GM18873 (cell line): ENCODE data around the gene MARVELD2.
"Not testable (repeated sequence)": the region's sequence is repeated elsewhere in the genome, so short reads cannot be mapped to it uniquely, and the experiment has no call there.

Experiments used
- ATAC-seq: cut with Tn5 transposase; IDR thresholded peaks from one replicate; pipeline ENCODE4 v1.9.1; 2021; ENCODE audit warnings: mild to moderate bottlenecking, moderate library complexity, moderate number of reproducible peaks; ENCODE audit not compliant: unreplicated experiment, low FRiP score

The MARVELD2 gene

GRCh38 chr5:69449511-69449910 lies 34.6 kb downstream of the MARVELD2 start:
- ATAC-seq = no peak

- ATAC-seq = no peak
Observed at GRCh38 chr5:69450116-69450515, 35.2 kb downstream of the MARVELD2 start.

GRCh38 chr5:69450527-69450926 lies 35.6 kb downstream of the MARVELD2 start:
- not testable (repeated sequence) for ATAC-seq

DNA sequence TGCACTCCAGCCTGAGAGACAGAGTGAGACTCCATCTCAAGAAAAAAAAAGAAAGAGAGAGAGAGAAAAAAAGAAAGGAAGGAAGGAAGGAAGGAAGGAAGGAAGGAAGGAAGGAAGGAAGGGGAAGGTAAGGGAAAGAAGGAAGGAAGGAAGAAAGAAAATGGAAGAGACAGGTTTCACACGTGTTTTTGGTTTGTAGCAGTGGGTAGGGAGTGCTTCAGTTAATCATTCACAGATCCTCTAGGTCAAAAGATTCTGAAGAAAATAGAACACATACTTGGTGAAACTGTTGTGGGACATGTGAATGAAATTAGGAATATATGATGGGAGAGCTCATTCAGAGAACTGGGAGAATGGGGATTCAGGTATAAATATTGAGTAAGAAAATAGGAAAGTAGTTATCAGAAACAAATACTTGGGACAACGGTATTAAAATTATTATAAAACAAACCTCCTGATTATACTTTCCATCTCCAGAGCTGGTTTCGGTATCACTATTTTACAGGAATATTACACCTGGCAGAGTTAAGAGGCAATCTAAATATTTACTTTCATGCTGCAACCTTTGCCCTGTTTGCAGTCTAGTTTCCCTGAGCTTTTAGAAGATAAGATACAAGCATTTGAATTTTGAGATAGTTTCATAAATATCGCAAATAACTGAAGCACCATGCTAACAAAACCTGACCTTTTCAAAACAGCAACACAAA lies 37.2 kb downstream of the MARVELD2 start:
- ATAC-seq = no peak

GRCh38 chr5:69453487-69453886 lies 38.6 kb downstream of the MARVELD2 start:
- ATAC-seq = not testable (repeated sequence)

DNA sequence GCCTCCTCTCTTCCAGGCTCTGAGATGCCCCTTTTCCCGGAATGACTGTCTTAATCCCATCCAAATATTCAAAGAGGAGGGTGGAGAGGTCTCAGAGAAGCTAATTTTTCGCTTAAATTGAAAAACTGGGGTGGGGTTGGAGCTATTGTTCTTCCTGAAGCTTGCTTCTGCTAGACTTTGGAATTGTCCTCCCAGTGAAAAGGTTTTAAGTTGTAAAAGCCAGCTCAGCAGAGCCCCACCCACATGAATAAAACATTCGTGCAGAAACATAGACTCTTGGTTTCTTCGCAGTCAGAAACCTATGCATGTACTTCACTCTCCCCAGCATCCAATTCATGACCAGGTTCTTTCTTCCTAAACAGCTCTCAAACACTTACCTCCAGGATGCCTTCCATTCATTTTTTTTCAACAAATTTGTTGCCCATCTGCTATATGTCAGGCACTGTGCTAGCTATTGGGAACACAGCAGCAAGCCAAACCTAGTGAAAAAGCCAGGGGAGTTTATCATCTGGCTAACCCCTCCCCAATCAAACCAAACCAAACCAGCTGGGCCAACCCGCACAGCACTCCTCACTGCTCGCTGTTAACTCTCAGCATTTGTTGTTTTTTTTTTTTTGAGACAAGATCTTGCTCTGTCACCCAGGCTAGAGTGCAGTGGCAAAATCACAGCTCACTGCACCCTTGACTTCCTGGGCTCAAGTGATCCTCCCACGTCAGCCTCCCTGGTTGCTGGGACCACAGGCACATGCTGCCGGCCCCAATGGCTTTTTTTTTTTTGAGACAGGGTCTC lies 39.7 kb downstream of the MARVELD2 start:
- no peak for ATAC-seq

DNA sequence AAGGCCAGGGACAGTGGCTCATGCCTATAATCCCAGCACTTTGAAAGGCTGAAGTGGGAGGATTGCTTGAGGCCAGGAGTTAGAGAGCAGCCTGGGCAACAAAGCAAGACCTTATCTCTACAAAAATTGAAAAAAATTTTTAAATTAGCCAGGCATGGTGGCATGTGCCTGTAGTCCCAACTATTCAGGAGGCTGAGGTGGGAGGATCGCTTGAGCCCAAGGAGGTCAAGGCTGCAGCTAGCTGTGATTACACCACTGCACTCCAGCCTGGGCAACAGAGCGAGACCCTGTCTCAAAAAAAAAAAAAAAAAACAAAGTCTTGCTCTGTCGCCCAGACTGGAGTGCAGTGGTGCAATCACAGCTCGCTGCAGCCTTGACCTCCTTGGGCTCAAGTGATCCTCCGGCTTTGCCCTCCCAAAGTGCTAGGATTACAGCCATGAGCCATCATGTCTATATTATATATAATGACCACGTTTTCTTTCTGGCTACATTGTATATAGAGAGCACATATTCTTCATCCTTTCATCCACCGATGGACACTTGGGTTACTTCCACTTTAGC lies 40.6 kb downstream of the MARVELD2 start:
- ATAC-seq = not testable (repeated sequence)

DNA sequence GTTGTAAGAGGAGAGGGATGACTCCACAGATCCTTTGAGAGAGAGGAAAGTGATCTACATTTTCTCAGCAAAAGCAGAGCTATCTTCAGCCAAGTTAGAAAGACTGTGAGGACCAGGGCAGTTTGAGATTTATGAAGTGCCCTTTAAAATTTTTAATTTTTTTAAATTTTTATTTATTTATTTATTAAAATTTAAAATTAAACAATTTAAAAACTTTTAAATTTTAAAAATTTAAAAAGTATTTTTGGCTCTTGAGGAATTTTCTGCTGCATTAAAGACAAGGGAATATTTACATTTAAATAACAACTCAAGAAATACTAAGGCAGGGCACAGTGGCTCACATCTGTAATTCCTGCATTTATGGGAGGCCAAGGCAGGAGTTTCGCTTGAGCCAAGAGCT lies 47.3 kb downstream of the MARVELD2 start:
- no peak for ATAC-seq

DNA sequence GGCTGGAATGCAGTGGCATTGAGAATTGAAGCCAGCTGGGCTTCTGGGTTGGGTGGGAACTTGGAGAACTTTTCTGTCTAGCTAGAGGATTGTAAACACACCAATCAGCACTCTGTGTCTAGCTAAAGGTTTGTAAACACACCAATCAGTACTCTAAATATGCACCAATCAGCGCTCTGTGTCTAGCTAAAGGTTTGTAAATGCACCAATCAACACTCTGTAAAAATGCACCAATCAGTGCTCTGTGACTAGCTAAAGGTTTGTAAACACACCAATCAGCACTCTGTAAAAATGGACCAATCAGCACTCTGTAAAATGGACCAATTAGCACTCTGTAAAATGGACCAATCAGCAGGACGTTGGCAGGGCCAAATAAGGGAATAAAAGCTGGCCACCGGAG lies 51.5 kb downstream of the MARVELD2 start:
- ATAC-seq = not testable (repeated sequence)

DNA sequence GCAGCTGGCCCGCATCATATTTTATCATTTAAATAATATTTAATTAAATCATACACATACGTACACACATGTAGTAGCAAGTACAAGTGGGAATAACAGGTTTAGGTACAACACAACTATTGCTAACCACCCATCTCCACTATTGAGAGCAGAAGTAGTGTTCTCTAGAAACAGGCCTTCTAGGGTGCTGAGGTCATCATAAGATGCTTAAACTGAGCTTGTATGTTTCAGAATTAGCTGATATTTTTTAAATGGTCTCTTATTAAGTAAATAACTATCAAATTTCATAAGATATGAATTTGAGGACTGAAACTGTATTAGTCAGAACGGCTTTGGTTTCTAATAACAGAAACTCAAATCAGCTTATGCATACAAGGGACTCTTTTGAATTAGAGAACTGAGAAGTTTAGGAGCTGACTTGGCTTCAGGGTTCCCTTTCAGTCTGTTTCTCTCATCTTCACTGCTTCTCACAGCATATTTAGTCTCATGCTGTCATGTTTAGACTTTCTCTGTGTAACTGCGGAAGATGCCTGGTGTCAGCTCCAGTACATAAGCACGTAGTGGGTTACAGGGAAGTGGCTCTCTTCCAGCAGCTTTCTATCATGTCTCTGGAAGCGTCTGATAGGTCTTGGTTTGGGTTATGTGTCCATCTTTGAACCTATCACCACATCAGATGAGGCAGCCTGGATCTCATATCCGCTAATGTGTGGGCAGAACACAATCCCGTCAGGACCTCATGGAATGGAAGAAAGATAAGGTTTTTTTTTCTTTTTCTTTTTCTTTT lies 52.7 kb downstream of the MARVELD2 start:
- ATAC-seq = peak; percentile 95

DNA sequence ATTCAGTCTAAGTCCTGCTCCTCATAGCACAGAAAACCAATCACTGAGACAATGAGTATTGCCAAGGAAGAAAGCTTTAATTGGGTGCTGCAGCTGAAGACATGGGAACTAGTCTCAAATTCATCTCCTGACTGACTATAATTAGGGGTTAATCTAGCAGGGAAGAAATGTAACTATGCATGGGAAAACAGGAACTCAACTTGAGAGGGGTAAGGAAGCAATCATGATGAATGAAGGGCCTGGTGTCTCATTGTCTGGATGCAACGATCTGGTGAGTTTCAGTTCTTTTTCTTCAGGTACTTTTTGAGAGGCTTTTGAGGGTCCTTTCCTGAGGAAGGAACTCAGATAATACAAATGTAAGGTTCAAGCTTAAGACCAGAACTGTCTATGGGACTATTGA lies 53.7 kb downstream of the MARVELD2 start:
- no peak for ATAC-seq

DNA sequence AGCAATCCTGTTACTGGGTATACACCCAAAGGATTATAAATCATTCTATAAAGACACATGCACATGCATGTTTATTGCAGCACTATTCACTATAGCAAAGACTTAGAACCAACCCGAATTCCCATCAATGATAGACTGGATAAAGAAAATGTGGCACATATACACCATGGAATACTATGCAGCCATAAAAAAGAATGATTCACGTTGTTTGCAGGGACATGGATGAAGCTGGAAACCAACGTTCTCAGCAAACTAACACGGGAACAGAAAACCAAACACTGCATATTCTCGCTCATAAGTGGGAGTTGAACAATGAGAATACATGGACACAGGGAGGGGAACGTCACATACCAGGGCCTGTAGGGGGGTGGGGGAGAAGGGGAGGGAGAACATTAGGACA lies 56.6 kb downstream of the MARVELD2 start:
- ATAC-seq = not testable (repeated sequence)

- ATAC-seq = not testable (repeated sequence)
Observed at GRCh38 chr5:69472535-69473143, 57.7 kb downstream of the MARVELD2 start.

GRCh38 chr5:69477170-69477569 lies 62.3 kb downstream of the MARVELD2 start:
- ATAC-seq = no peak

DNA sequence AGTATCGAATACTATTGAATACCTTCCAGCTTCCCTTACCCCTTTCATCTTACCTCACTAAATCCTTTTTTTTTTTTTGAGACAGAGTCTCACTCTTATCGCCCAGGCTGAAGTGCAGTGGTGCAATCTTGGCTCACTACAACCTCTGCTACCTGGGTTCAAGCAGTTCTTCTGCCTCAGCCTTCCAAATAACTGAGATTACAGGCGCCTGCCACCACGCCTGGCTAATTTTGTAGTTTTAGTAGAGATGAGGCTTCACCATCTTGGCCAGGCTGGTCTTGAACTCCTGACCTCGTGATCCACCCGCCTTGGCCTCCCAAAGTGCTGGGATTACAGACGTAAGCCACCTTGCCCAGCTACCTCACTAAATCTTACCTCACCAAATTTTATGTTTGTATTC lies 63.4 kb downstream of the MARVELD2 start:
- ATAC-seq = not testable (repeated sequence)

- ATAC-seq = no peak
Observed at GRCh38 chr5:69484891-69485290, 70.0 kb downstream of the MARVELD2 start.

DNA sequence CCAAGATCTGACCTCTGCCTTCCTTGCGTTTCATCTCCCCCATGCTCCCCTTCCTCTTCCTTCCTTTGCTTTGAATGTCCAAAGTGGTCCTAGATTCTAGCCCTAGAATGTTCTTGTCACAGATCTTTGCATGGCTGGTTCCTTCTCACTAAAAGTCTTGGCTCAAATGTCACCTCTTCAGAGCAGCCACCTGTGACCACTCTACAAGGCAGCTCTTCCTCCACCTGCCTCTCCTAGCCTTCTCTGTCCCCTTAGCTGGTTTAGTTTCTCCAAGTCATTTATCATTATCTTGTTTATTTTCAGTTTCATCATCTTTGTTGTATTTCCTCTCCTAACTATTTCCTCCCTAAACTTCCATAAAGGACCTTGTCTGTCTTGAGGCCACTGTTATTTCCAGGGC lies 70.6 kb downstream of the MARVELD2 start:
- no peak for ATAC-seq

DNA sequence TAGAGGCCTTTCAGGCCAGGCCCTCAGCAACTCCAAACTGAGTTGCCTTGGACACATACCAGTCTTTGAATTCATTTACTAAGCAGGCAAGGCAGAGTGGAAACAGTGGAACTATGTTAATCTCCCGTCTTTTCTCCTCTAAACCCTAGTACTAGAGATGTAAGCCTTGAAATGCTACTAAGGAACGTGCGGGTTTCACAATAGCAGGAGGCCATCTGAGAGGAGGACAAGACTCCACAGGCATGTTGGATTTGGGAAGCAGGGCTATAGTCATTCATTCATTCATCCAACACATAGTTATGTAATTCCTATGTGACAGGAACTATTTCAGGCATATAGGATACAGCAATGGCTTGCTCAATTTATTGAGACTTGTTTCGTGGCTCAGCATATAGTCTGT lies 74.3 kb downstream of the MARVELD2 start:
- ATAC-seq = no peak

GRCh38 chr5:69491027-69491426 lies 76.1 kb downstream of the MARVELD2 start:
- ATAC-seq = no peak

GRCh38 chr5:69491838-69492390 lies 77.0 kb downstream of the MARVELD2 start:
- ATAC-seq = no peak
